Choroid plexus epithelial cell (primary cell): ENCODE measurements around the gene RBMS3.
"Not testable (repeated sequence)": the region's sequence is repeated elsewhere in the genome, so short reads cannot be mapped to it uniquely, and the experiment has no call there.

Experiments used
- DNase-seq: peaks from one replicate; pipeline ENCODE4 v3.0.0-alpha.2; 2010; ENCODE audit warnings: low read depth
- H3K4me3 ChIP-seq: 2 replicates; pipeline ENCODE4 v1.5.1; 2011; ENCODE audit warnings: low read depth, mild to moderate bottlenecking, control low read depth, low read length, moderate library complexity
- TF ChIP-seq, protein P1 (sequence below): conservative IDR thresholded peaks from 2 replicates; pipeline ENCODE4 v1.5.1; 2011; ENCODE audit warnings: low read depth, mild to moderate bottlenecking, control low read depth, inconsistent platforms, low read length, moderate library complexity

The RBMS3 gene

DNA sequence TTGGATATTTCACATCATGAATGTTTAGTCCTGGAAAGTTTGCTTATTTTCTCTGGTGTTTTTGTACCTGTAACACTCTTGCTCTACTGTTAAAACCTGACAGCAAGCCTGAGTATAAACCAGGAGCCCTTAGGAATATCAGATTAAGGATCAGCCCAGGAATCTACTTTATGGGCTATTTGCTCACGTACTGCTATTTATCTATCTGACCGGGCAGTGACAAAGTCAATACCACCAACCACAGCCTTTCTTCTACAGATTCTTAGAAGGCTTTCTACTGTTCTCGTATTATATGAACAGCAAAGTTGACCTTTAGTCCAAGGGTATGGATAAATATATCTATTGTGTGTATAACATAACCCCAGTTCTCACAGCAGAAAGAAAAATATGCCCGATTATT, 521.2 kb downstream of the RBMS3 start:
- TF ChIP-seq, protein P1, sequence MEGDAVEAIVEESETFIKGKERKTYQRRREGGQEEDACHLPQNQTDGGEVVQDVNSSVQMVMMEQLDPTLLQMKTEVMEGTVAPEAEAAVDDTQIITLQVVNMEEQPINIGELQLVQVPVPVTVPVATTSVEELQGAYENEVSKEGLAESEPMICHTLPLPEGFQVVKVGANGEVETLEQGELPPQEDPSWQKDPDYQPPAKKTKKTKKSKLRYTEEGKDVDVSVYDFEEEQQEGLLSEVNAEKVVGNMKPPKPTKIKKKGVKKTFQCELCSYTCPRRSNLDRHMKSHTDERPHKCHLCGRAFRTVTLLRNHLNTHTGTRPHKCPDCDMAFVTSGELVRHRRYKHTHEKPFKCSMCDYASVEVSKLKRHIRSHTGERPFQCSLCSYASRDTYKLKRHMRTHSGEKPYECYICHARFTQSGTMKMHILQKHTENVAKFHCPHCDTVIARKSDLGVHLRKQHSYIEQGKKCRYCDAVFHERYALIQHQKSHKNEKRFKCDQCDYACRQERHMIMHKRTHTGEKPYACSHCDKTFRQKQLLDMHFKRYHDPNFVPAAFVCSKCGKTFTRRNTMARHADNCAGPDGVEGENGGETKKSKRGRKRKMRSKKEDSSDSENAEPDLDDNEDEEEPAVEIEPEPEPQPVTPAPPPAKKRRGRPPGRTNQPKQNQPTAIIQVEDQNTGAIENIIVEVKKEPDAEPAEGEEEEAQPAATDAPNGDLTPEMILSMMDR, result no peak
- H3K4me3 ChIP-seq, result no peak overlapping the region
- no peak for DNase-seq

DNA sequence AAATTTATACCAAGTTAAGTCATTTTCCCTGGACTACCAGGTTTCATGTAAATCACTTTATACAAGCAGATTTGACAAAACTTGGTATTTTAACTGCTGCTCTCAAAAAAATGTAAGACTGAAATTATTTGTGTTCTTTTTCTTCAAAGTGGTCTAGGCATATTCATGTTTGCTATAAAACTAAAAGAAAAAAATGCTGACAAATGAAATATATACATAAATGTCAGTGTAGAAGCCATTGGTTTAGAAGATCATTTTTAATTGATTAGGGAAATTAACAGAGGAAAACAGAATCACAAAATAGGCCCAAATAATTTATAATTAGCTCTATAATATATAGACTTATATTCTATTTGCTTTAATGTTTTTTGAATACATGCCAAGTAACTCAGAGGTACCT, 523.2 kb downstream of the RBMS3 start:
- TF ChIP-seq, protein P1, result no peak
- no peak overlapping the region for H3K4me3 ChIP-seq
- DNase-seq, result no peak

DNA sequence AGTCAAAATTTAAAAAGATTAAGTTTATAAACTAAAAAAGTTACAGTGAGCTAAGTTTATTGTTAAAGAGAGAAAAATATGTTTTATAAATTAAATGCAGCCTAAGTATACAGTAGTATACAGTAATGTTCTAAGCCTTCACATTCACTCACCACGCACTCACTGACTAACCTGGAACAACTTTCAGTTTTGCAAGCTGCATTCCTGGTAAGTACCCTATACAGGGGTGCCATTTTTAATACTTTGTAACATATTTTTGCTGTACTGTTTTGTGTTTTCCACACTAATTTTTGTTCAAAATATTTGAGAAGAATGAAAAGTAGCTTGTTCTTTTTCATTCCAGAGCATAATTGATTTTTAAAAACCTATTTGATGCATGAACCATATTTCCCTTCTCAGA, 524.9 kb downstream of the RBMS3 start:
- DNase-seq, result peak; percentile 35
- H3K4me3 ChIP-seq, result no peak overlapping the region
- TF ChIP-seq, protein P1, result no peak

DNA sequence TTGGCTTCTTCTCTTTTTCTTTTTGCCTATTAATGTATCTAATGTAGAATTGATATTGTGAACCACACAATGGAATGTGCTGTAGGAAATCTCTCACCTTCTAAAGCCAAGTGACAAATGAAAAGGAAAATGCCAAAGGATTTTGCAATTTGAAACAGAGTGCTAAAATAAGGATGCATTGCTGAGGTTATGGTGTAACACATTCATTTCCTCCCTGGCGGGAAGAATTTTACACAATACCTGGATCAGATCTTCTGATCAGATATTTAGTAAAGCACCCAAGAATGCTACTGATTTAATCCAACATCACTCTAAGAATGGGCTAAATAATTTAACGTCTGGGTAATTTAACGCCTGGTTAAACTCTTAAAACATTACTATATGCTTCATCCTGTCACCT, 527.5 kb downstream of the RBMS3 start:
- DNase-seq, H3K4me3 ChIP-seq: not testable (repeated sequence)

DNA sequence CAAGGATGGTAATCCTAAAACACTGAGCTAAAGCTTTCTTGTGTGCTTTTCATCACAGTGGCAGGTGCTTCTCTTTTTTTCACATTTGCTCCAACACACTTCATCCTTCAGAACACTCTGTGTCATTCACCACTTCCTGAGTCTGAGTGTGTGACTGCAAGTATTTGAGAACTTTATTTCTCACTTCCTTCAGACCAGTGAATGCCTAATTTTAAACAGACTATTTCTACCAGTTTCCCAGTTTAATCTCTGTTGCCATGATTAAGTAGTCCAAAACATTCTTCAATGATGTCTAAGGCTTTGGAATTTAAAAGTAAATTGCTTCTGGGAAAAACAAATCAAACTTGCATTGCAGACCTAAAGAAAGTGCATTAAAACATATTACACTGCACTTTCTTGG, 541.2 kb downstream of the RBMS3 start:
- TF ChIP-seq, protein P1, result no peak
- DNase-seq, result peak; percentile 26
- no peak overlapping the region for H3K4me3 ChIP-seq

DNA sequence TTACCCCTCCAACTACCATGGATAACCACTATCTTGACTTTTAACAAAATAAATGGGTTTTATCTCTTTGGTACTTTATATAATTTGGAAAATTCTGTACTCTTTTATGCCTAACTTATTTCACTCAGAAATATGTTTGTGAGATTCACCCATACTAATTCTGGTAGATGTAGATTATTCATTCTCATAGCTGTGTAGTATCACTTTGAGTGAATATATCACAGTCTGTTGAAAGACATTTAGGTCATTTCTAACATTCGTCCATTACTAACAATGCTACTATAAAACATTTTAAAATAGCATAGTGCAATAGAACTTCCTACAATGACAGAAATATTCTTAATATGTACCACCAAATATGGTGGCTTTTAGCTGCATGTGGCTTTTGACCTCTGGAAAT, 542.4 kb downstream of the RBMS3 start:
- H3K4me3 ChIP-seq, result no peak overlapping the region
- no peak for DNase-seq
- TF ChIP-seq, protein P1, result no peak

DNA sequence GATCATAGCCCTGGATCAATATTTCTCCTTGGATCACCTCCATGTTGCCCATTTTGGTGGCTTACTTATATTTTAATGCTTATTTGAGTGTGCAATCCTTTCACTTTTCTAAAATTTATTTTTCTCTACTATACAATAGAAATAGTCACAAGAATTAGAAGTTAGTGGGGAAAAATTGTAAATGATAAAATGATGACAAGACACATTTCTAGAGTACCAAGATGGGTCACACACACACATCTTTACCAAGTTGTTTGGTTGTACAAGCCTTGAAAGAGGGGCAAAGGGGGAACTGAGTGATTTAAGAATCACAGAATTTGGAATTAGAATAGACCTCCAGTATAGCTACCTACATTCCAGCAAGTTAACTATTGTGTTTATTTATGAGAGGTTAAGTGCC, 545.8 kb downstream of the RBMS3 start:
- H3K4me3 ChIP-seq, result no peak overlapping the region
- no peak for DNase-seq
- TF ChIP-seq, protein P1, result no peak

DNA sequence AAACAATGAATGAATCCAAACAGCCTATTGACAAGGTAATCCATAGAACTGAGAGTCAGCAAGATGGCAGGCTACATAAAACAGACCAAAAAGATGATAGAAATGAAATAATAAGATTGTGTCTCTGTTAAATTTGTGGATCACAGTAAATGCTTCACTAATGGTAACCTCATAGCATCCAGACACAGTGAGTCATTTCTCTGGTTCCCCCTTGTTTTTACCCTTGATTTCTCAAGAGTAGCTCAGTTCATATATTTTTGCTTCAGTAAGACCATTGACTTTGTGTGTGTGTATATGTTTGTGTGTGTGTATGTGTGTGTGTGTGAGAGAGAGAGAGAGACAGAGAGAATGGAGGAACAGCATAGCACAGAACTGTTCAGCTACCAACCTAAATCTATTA, 546.9 kb downstream of the RBMS3 start:
- TF ChIP-seq, protein P1, result no peak
- DNase-seq, result peak; percentile 55
- H3K4me3 ChIP-seq, result no peak overlapping the region
